ENCODE measurements around the gene IL13RA2.

GRCh38 chrX:115023811-115024210 lies 6.4 kb upstream of the IL13RA2 start:
- TF ChIP-seq, protein P1, sequence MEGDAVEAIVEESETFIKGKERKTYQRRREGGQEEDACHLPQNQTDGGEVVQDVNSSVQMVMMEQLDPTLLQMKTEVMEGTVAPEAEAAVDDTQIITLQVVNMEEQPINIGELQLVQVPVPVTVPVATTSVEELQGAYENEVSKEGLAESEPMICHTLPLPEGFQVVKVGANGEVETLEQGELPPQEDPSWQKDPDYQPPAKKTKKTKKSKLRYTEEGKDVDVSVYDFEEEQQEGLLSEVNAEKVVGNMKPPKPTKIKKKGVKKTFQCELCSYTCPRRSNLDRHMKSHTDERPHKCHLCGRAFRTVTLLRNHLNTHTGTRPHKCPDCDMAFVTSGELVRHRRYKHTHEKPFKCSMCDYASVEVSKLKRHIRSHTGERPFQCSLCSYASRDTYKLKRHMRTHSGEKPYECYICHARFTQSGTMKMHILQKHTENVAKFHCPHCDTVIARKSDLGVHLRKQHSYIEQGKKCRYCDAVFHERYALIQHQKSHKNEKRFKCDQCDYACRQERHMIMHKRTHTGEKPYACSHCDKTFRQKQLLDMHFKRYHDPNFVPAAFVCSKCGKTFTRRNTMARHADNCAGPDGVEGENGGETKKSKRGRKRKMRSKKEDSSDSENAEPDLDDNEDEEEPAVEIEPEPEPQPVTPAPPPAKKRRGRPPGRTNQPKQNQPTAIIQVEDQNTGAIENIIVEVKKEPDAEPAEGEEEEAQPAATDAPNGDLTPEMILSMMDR (IDR thresholded peaks at IDR 0.05): no peak
- TF ChIP-seq POLR2A (IDR thresholded peaks at IDR 0.05): no peak
